HL-60/S4 treated with retinoic acid at 250 ng/mL for 4 days and 3 days (cell line): ENCODE measurements around the gene TRIOBP.
"Not testable (repeated sequence)": the region's sequence is repeated elsewhere in the genome, so short reads cannot be mapped to it uniquely, and the experiment has no call there.

ENCODE experiments used
- in situ Hi-C: fragments of 300-500 bp; cut with MboI; formaldehyde crosslinking; loops from 2 replicates; pipeline ENCODE4 v1.7.0; 2022; ENCODE audit warnings: low sequenced_read_pairs

The TRIOBP gene

GRCh38 chr22:37775785-37776638 is 79.2 kb downstream of the TRIOBP start:
- in situ Hi-C loops = no loop called here

GRCh38 chr22:37776639-37777005 is 79.8 kb downstream of the TRIOBP start:
- in situ Hi-C loops = no loop called here

- in situ Hi-C loops = no loop called here
Measured at GRCh38 chr22:37777122-37777687, 80.4 kb downstream of the TRIOBP start.

- in situ Hi-C loops = no loop called here
Measured at GRCh38 chr22:37778370-37779009, 81.6 kb downstream of the TRIOBP start.

DNA sequence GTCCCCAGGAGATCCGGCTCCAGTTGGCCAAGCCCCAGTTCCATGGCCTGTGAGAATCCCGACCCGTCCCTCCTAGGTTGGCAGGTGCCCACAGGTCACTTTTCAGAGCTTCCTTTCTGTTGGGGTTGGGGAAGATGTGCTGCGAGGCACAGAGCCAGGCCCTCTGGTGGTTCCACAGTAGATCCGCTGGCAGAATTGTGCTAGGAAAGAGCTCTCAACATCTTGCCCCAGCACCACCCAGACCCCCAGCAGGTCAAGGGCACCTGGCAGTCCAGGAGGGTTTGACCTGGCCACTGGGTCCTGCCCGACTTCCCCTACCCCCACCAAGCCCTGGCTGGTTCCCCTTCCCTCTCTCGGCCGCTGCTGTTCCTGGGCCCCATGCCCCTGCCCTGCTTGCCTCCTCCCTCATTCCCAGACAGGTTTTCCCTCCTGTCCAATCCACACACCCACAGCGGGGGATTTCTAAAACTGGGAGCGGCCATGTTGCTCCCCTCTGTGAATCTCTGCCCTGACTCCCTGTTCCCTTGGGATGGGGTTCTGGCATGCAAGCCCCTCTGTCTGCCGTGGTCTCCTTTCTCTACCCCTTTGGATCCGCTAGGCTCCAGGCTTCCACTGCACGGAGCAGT is 84.7 kb downstream of the TRIOBP start:
- in situ Hi-C loops = no loop called here

GRCh38 chr22:37782340-37783168 is 85.7 kb downstream of the TRIOBP start:
- in situ Hi-C loops = no loop called here

- in situ Hi-C loops = no loop called here
Measured at GRCh38 chr22:37784829-37785495, 88.1 kb downstream of the TRIOBP start.

- in situ Hi-C loops = no loop called here
Measured at GRCh38 chr22:37790234-37790633, 93.4 kb downstream of the TRIOBP start.

- in situ Hi-C loops = no loop called here
Measured at GRCh38 chr22:37792494-37792893, 95.6 kb downstream of the TRIOBP start.

DNA sequence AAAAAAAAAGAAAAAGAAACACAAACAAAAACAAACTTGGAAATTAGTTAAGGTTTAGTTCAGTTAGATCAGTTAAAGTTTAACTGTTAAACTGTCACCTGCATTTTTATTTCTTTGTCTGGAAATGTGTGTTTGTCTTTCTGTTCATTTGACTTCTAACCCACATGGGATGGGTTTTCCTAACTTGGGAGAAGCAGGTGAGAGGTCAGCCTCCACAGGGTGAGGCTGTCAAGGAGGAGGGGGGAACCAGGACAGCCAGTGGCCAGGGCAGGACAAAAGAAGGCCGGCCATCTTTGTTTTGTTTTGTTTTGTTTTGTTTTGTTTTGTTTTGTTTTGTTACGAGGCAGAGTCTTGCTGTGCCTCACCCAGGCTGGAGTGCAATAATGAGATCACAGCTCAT is 97.5 kb downstream of the TRIOBP start:
- in situ Hi-C loops = no loop called here

GRCh38 chr22:37796079-37796478 is 99.2 kb downstream of the TRIOBP start:
- in situ Hi-C loops = no loop called here

GRCh38 chr22:37797259-37797658 is 100.4 kb downstream of the TRIOBP start:
- in situ Hi-C loops = not testable (repeated sequence)

DNA sequence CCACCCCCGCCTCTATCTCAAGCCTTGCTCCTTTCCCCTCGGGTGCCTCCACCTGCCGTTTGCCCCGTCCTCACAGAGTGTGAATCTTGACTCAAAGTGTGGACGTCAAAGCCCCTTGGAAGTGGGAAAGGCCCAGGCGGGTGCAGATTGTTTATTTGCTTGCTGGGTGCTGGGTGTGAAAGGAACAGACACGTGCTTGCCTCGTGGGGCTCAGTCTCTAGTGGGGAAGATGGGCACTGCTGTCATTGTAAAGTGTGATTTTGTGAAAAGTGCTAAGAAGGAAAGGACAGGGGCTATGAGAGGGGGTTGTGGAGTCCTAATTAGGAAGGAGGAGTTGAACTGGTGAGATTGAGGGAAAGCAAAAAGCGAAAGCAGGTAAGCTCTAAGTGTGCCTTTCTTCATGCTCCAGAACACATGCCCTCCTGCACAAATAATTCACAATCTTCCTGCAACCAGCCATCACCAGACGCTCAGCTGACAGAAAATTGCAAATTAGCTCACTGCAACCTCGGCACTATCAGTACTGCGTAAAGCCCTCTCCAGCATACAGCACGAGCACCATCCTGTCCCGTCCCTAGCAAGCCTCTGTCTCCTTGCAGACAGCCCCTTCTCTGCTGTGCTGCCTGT is 101.1 kb downstream of the TRIOBP start:
- in situ Hi-C loops = no loop called here

- in situ Hi-C loops = not testable (repeated sequence)
Measured at GRCh38 chr22:37799979-37800378, 103.1 kb downstream of the TRIOBP start.

DNA sequence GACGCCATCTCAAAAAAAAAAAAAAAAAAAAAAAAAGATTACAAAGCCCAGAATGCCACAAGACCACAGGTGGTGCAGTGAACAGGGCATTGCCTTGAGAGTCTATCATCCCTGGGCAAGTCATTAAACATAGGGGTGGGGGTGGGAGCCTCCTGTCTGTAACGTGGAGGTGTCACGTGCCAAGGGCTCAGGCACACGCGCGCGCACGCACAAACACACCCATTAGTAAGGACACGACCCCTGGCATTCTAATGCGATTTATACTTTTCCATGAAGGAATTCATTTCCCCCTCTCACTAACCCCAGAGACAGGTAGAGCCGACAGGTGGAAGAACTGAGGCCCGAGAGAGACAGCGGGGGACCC is 105.1 kb downstream of the TRIOBP start:
- in situ Hi-C loops = no loop called here

- in situ Hi-C loops = no loop called here
Measured at GRCh38 chr22:37802310-37803194, 105.7 kb downstream of the TRIOBP start.

DNA sequence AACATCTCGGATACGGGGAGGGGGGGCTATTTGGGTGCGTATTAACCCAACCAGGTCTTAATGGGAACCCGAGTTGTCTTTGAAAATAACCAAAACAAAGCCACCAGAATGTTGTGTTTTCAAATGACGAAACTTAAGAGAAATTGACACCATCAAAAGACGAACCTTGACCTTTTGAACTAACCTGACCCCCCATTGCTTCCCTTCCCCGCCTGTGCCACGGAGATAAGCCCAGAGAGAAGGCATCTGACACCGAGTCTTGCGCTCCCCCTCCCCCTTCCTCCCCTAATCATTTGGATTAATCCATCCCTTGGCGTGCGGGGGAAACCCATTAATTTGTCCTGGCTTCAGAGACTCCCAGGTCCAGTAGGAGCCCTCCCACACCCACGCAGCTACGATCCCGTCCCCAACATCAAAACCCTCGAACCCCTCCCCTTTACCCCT is 106.4 kb downstream of the TRIOBP start:
- in situ Hi-C loops = no loop called here

DNA sequence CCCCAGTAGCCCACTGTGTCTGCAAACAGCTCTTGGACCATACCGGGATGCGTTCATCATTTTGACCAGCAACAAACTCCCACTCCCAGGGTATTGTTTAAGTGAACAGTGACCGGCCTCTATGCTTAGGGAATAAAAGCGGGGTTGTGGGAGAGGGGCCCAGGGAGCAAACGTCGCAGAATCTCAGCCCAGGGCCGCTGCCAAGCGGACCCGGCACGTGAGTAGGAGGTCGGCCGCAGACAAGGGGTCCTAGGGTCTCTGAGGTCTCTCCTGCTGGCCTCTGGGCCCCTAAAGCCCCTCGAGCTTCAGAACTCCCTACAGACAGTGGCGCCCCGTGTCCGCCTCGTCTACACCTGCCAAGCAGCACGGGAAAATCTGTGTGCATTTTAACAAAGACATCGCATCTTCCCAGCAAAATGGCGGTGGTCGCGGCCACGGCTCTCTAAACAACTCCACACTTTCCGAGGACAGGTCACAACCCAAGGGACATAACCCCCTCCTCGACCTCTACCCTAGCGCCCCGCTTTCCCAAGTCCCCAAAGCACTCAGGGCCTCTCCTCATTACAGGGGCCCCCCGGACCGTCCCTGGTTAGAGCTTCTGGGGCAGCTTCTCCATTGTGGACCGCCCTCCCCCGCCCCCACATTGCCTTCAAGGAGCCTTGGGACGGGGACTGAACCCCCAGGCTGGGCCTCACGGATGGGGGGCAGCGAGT is 106.9 kb downstream of the TRIOBP start:
- in situ Hi-C loops = no loop called here
